GM19193 (cell line): ENCODE data around the gene DSCAM.

Experiments
- POLR2A ChIP-seq: IDR thresholded peaks from 4 replicates; pipeline ENCODE4 v1.6.1; 2011; ENCODE audit not compliant: insufficient read depth, insufficient read length; ENCODE audit errors: extremely low read depth

The DSCAM gene

DNA sequence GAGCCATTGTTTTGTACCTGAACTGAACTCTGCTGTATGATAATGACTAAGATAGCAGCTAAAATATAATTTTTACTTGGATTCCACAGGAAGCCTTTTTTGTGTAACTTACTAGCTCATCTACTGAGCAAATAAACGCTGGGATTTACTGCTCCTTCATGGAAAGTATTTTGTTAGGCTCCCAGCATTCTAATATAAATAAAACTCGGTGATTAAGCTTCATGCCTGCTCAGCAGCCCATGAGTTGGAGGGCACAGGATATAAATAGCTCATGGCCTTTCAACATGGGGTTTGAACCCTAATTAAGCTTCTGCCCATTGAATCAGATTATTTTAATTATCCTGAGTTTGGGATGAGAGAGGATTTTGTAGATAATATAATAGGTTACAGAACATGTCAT lies 799.7 kb downstream of the DSCAM start:
- no peak for TF ChIP-seq POLR2A

DNA sequence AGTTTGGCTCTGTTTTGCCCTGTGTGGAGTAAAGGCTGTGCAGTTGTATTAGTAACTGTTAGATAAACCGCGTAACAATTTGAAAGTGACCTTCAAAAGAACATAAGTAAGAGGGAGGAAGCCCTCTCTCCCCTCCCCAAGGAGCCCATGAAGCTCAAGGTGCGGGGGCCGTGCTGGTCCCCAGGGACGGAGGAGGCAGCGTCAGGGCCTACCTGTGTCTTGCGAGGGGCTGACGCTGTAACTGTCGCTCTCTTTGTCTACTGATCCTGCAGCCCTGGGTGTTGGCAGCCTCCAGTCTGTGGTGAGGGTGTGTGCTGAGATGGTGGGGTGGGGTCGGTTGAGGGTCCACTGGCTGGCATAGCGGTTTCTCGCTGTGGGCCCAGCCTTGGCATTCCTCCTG lies 803.1 kb downstream of the DSCAM start:
- no peak for TF ChIP-seq POLR2A

DNA sequence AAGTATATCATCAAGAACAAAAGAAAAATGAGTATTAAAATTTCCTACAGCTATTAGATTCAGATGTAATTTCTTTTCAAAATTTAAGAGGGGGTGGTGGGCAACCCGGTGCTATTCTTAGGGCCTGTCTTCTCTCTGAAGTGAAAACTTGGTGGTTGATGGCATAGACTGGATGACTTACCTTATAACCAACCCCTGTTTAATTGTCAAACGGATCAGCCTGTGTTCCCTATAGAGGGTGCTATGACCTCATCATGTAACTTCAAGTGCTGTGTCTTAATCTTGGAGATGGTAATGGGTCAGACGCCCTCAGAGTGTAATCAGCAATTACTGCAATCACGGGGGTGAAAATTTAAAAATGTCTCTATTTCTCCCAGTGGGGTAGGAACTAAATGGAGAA lies 803.5 kb downstream of the DSCAM start:
- TF ChIP-seq POLR2A: no peak

DNA sequence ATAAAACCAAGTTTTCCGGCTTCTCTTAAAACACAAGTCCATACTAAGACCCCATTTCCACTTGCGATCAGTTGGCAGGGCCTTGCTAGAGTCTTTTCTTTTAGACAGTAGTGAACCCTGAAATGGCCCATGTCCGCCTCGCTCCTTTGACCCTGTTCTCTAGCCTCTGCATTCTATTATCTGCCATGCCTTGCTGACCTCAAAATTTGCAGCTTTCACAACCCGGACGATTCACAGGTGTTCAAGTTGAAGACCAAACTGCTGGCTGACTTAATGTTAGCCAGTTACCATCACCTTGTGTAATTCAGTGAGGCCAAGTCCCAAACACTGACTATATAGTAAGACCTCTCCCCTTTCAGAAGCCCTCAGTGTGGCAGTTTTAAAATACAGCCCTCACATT lies 805.5 kb downstream of the DSCAM start:
- no peak for TF ChIP-seq POLR2A

DNA sequence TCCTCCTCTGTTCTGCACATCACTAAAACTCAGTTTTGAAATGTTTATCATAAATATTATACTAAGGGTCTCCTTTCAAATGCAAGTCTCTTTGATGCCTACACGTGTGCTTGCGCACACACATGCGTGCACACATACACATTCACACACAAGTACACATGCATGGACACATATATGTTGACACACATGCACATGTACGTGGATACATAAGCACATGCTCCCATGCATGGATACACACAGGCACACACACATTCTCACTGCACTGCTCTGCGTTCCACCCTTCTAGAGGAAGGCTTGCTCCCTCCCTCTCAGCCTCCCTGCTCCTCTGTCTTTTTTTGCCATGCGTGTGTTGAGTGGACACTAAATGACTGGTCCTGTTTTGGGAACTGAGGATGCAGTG lies 817.1 kb downstream of the DSCAM start:
- no peak for TF ChIP-seq POLR2A

DNA sequence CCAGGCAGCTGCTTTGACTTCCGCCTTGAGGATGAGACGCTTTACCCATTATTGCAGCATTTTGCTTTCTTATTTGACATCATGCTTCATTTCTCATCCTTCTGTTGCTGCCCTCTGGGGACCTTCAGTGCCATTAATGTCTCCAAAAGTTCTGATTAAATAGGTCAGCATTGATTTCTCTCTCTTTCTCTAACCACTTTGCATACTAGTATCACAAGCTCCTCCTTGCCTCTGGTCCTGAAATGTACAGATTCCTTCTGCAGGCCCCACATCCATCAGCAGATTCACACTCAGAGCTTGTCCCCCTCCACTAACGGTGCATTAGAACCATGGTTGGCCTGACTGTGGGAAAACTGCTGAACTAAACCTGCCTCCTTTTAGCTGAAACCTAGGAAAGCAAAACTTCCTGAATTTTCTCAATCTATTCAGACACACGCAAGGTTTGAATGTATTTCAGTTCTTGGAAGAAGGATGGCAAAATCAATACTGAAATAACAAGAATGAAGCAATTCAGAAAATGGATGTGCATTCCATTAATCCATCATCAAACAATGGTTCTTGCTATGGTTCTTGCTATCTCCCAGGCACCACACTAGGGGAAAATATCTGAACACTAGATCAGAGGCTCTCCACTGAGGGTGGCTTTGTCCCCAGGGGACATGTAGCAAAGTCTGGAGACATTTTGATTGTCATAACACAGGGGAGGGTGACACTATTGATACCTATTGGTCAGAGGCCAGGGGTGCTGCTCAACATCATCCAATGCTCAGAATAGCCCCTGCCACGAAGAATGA lies 825.2 kb downstream of the DSCAM start:
- no peak for TF ChIP-seq POLR2A

DNA sequence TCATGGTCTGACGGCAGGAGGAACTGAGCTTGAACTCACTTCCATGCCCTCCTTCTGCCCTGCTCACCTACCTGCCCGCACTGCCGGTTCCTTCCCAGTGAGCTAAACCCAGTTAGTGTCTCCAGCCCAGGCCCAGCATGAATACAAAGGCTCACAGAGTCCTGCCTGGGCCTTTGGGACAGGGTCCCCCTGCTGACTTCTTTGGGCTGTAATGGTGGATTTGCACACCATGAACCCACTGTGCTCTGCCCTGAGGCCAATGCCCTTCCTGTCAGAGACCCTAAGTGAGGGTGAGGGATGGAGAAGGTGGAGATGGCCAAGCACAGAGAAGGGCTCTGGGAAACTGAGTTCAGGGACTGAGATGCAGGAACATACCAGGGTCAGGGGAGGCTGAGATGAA lies 826.3 kb downstream of the DSCAM start:
- no peak for TF ChIP-seq POLR2A

DNA sequence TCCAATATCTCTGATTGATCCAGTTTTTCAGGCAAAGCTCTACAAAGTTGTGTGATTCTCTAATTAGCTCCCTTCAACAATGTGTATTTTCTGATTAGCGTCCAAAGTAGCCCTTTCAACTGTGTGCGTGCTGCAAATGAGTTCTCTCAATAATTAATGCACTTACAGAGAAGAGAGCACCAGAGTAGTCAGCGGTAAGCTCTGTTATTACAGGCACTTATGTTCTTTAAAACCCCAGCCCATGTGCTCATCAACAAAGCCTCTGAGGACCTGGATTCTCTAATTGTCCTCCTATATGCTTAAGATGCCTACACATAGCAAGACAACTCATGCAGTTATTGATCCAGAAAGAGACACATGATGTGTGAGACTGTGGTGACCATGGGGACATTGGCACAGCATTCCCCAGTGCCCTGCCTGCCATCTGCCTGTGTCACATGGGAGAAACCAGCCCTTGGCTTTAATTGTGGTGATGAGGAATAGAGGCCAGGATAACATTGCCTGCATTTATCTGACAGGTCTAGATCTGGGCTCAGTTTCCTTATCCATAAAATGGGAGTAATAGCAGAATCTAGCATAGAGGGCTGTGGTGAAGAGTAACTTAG lies 828.0 kb downstream of the DSCAM start:
- no peak for TF ChIP-seq POLR2A

DNA sequence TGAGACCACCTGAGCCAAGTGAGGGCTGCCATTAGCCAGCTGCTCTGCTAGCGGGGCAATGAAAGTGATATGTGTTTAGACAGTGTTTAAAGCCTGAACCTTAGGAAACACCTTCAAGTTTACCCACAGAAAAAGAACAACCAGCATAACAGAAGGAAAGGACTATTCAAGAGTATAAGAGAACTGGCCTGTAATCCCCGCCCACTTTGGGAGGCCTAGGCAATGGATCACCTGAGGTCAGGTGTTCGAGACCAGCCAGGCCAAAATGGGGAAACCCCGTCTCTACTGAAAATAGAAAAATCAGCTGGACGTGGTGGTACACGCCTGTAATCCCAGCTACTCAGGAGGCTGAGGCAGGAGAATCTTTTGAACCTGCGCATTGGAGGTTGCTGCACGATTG lies 830.3 kb downstream of the DSCAM start:
- TF ChIP-seq POLR2A: no peak

DNA sequence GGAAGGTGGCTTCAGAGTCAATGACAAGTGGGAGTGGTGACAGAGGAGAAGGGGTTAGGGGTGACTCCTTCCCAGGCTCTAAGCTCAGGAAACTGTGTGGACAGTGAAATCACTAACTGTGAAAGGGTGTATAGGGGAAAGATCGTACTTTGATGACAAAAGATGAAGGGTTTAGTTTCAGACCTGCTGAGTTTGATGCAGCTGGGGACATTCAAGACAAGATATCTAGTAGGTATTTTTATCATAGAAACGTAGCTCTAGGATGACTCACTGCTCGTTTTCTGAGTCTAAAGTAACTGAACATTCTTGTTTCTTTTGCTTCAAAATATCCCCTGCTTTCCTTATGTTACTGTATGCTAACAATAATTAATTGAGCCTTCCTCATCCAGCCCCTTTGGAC lies 830.7 kb downstream of the DSCAM start:
- no peak for TF ChIP-seq POLR2A

DNA sequence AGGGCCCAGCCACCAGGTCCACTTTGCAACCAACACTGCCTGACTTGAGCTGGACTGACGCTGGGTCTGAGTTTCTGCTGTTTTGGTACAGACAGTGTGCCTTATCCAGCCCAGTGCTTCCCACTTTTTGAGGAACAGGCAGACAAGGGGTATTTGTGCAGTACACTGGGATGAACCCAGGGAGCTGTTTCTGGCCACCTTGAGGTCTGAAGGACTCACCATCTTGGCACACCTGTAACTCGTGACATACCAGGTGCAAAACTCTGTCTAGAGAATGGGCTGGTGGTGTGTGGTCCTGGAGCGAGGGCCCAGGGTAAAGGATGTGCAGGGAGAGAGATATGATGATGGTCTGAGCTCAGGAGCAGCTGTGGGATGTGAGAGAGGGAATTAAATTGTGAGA lies 831.1 kb downstream of the DSCAM start:
- no peak for TF ChIP-seq POLR2A

DNA sequence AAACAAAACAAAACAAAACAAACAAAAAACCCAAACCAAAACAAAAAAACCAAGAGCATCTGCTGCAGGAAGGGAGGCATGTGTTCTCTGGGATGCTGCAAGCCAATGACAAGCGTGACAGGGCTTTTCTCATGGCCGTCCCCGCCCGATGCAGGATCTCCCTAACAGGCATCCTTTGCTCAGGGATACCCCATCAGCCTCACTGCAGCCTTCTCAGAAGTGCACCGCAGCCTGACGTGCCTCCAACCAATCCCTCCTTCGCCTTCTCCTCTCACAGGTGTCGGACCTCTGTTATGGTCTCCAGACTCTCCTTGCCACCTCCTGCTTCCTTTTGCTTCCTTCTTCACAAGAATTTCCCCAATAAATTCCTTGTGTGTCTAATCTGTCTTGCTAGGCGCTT lies 832.6 kb downstream of the DSCAM start:
- no peak for TF ChIP-seq POLR2A

DNA sequence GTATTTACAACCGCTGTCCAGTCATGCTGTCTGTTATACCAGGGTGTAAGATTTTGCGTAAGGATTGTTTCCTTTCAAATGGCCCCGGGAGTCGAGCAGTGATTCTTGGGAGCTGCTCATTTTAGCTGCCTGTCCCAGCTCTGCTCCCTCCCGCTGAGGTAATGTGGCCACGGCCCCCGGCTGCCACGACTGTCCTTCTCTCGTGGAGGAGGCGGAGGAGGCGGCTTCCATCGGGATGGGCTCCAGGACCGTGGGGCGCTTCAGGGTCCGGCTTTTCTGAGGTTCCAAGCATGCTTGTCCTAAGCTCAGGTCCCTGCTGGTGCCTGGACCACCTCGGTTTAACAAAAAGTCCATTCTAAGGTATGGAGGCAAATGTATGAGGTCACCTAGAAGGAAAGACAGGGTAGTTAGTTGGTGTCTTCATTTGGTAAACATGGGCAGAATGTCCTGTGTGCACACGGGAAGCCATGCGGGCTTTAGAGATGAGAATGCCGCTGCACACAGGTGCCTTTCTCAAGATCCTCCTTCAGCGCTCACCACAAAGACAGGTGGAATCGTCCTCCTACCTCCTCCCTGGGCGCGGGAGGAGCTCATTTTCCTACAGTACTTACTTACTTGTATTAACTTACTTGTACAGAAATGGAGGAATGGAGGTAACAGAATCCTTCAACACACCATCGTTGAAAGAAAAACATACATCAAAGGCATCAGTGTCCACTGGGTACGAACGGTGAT lies 833.8 kb downstream of the DSCAM start:
- no peak for TF ChIP-seq POLR2A

DNA sequence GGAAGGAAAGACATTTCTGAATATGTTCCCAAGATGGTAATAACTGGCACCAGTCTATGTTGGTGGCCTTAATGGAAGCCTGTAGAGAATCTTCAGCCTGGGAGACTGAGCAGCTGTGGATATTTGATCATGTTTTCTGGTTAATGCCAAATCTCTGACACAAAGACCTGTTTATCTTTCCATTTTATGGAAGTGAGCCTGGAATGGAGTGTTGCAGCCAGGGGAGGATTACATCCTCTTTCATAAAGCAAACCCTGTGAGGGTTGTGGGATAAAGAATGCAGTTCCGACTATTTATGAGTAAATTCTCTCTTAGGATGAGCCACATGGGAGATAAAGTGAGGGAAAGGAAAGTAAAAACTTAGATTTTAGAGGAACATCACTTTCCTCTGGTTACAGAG lies 835.6 kb downstream of the DSCAM start:
- TF ChIP-seq POLR2A: no peak

DNA sequence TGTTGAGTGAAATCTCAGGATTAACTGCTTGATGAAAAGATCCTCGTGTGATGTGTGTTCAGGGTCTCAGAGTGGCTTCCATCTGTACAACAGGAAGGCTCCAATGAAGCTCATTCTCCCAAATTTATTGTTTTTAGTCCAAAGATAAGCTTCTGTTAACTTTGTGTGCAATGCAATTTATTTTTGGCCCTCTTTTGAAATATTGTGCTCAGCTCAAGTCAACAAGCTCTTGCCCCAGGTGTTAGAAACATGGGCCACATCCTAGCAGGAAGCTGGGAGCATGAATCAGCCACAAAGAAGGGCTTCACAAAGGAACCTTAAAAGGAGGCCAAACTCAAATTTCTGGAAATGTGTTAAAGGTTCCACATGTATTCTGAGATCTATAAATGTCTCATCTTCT lies 844.0 kb downstream of the DSCAM start:
- no peak for TF ChIP-seq POLR2A
